Measurements from ENCODE around the gene NCF4.

- no peak for TF ChIP-seq RBM14 (IDR thresholded peaks at IDR 0.05; ENCODE audit: borderline replicate concordance, insufficient read depth, low read depth, low read length)
- TF ChIP-seq LARP7 (IDR thresholded peaks at IDR 0.05) = no peak
- TF ChIP-seq, protein P1, sequence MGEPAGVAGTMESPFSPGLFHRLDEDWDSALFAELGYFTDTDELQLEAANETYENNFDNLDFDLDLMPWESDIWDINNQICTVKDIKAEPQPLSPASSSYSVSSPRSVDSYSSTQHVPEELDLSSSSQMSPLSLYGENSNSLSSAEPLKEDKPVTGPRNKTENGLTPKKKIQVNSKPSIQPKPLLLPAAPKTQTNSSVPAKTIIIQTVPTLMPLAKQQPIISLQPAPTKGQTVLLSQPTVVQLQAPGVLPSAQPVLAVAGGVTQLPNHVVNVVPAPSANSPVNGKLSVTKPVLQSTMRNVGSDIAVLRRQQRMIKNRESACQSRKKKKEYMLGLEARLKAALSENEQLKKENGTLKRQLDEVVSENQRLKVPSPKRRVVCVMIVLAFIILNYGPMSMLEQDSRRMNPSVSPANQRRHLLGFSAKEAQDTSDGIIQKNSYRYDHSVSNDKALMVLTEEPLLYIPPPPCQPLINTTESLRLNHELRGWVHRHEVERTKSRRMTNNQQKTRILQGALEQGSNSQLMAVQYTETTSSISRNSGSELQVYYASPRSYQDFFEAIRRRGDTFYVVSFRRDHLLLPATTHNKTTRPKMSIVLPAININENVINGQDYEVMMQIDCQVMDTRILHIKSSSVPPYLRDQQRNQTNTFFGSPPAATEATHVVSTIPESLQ (CRISPR knock-in tag; IDR thresholded peaks at IDR 0.05) = no peak
- no peak for TF ChIP-seq PRDM10 (IDR thresholded peaks at IDR 0.05; ENCODE audit: partially characterized antibody)
- TF ChIP-seq GABPA (tag; conservative IDR thresholded peaks at IDR 0.05; ENCODE audit: low read depth) = no peak
- no peak for TF ChIP-seq DIDO1 (tag; IDR thresholded peaks at IDR 0.05; ENCODE audit: low read depth)
- TF ChIP-seq ELF4 (CRISPR knock-in tag; IDR thresholded peaks at IDR 0.05) = no peak
- TF ChIP-seq ELK1 (CRISPR knock-in tag; IDR thresholded peaks at IDR 0.05) = no peak
- no peak for TF ChIP-seq JUNB (CRISPR knock-in tag; conservative IDR thresholded peaks at IDR 0.05)
- no peak for TF ChIP-seq MYC (IDR thresholded peaks at IDR 0.05; ENCODE audit: low read depth, low read length)
- no peak for TF ChIP-seq MYC (CRISPR knock-in tag; IDR thresholded peaks at IDR 0.05; ENCODE audit: borderline replicate concordance, low read depth)
- no peak for TF ChIP-seq TSHZ1 (CRISPR knock-in tag; IDR thresholded peaks at IDR 0.05)
- TF ChIP-seq, protein P2, sequence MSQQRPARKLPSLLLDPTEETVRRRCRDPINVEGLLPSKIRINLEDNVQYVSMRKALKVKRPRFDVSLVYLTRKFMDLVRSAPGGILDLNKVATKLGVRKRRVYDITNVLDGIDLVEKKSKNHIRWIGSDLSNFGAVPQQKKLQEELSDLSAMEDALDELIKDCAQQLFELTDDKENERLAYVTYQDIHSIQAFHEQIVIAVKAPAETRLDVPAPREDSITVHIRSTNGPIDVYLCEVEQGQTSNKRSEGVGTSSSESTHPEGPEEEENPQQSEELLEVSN (IDR thresholded peaks at IDR 0.05; ENCODE audit: borderline replicate concordance in 1 of 2, extremely low read depth in 1 of 2, insufficient read depth in 1 of 2, insufficient read length in 1 of 2, low read depth in 1 of 2, low read length in 1 of 2, poor library complexity in 1 of 2, severe bottlenecking in 1 of 2) = no peak
Measured at GRCh38 chr22:36860438-36860820, 377 bp upstream of the NCF4 start.

Data from K562 (cell line).